Measurements from ENCODE around the gene RFT1. TPM values are rescaled to one million over a fixed set of nuclear protein-coding genes. Genes with fewer than 3 reads are reported as not detected.

Gene RFT1
- polyA plus RNA-seq, 1 donor (not counting 4 experiments of a cell fraction or from before 2014, with no cell fraction given), result 34.4 TPM

DNA sequence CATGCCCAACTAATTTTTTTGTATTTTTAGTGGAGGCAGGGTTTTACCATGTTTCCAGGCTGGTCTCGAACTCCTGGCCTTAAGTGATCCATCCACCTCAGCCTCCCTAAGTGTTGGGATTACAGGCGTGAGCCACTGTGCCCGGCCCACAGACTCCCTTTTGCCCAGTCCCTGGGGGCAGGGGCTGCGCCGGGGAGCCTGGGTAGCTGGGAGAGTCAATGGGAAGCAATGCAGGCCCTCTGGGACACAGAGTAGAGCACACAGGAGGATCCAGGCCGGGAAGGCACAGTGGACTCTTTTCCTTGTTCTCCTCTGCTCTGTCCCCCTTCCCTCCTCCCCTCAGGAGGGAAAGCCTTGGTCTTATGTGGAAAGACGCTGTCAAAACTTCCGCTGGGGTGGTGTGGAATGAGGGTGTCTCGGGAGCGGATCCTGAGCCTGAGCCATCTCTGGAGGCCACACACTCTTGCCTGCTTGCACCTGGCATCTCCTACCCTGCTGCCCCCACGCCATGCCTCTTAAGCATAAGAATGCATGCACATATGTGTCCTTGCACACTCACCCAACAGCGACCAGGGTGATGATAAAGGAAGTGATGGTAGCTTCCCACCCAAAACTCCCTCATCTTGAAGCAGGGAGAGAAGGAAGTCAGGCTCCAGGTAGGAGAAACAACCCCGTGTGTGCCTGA lies 18.9 kb upstream of the RFT1 start:
- H3K36me3 ChIP-seq (ENCODE audit: control insufficient read depth in 2 of 2, extremely low read depth in 1 of 2, insufficient read depth in 2 of 2, low read length in 2 of 2), result no peaks in the 10 kb centered on the region
- no peaks in the 10 kb centered on the region for H3K9me3 ChIP-seq (ENCODE audit: control insufficient read depth, low read depth, low read length)
- H3K4me3 ChIP-seq (ENCODE audit: control insufficient read depth in 2 of 3, extremely low read depth in 1 of 3, insufficient read depth in 2 of 3, low read depth in 1 of 3, low read length in 3 of 3), result no peak overlapping the region
- FAIRE-seq, result no peak
- no peak overlapping the region for H3K27ac ChIP-seq (ENCODE audit: control insufficient read depth, insufficient read depth, low read length)
- H3K9ac ChIP-seq (ENCODE audit: control insufficient read depth, extremely low read depth, insufficient read depth, low read length), result no peak overlapping the region
- H4K20me1 ChIP-seq (ENCODE audit: control insufficient read depth, extremely low read depth, insufficient read depth, low read length), result no peaks in the 10 kb centered on the region
- H3K9me1 ChIP-seq (ENCODE audit: control insufficient read depth, extremely low read depth, insufficient read depth, low read length), result no peaks in the 10 kb centered on the region
- H3K27me3 ChIP-seq (ENCODE audit: control insufficient read depth, extremely low read depth, insufficient read depth, low read length), result peaks cover 13% of the 10 kb centered on the region
- peaks cover 11% of the 10 kb centered on the region for H3K4me1 ChIP-seq (ENCODE audit: control insufficient read depth, extremely low read depth, insufficient read depth, low read length)
- dilution Hi-C loops (cut with MboI; ENCODE audit: extremely low pct_ligation_motif_present, low sequenced_read_pairs), result no loop called here
- H3K4me2 ChIP-seq (ENCODE audit: control insufficient read depth, extremely low read depth, insufficient read depth, low read depth, low read length), result no peak overlapping the region
- TF ChIP-seq EZH2 (IDR thresholded peaks at IDR 0.05; ENCODE audit: low read length) (no peak), CTCF (optimal IDR thresholded peaks at IDR 0.05 in 1 of 3, IDR thresholded peaks at IDR 0.05 in 1 of 3, conservative IDR thresholded peaks at IDR 0.05 in 1 of 3; ENCODE audit: extremely low read depth in 1 of 3, insufficient read depth in 2 of 3, low read length in 3 of 3) (no peak)
- no peak for DNase-seq (ENCODE audit: low read depth, low spot score)
- no peak overlapping the region for H2AFZ ChIP-seq (ENCODE audit: control insufficient read depth, low read length)
- no peaks in the 10 kb centered on the region for H3K79me2 ChIP-seq (ENCODE audit: control insufficient read depth, insufficient read depth, low read length)

DNA sequence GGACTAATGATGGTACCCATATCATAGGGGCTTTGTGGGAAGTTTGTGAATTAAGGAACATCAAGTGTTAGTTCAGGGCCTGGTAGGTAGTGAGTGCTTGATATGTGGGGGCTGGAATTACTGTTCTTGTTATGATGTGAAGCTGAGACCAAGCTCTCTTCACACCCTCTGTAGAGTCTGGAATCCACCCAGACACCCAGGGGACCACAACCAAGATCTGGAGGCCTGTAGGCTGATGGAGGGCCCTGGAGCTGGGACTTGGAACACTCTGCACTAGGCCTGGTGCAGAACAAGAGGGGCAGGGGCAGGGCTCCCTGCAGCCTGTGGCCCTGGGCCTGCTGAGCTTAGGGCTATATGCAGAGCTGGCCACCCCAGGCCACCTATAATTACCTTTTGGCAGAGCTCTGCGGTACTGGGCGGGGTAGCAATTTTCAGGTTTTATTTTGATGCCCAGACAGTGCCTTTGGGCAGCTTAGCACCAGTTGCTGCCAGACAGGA lies 17.7 kb upstream of the RFT1 start:
- Histone ChIP-seq H2AFZ (ENCODE audit: control insufficient read depth, low read length) (no peak overlapping the region), H3K9me3 (ENCODE audit: control insufficient read depth, low read depth, low read length) (no peaks in the 10 kb centered on the region), H3K4me3 (ENCODE audit: control insufficient read depth in 2 of 3, extremely low read depth in 1 of 3, insufficient read depth in 2 of 3, low read depth in 1 of 3, low read length in 3 of 3) (no peak overlapping the region), H3K4me2 (ENCODE audit: control insufficient read depth, extremely low read depth, insufficient read depth, low read depth, low read length) (no peak overlapping the region), H3K27ac (ENCODE audit: control insufficient read depth, insufficient read depth, low read length) (no peak overlapping the region), H3K27me3 (ENCODE audit: control insufficient read depth, extremely low read depth, insufficient read depth, low read length) (peaks cover 6% of the 10 kb centered on the region), H3K4me1 (ENCODE audit: control insufficient read depth, extremely low read depth, insufficient read depth, low read length) (peaks cover 9% of the 10 kb centered on the region), H3K9ac (ENCODE audit: control insufficient read depth, extremely low read depth, insufficient read depth, low read length) (no peak overlapping the region), H3K79me2 (ENCODE audit: control insufficient read depth, insufficient read depth, low read length) (no peaks in the 10 kb centered on the region), H3K36me3 (ENCODE audit: control insufficient read depth in 2 of 2, extremely low read depth in 1 of 2, insufficient read depth in 2 of 2, low read length in 2 of 2) (no peaks in the 10 kb centered on the region), H3K9me1 (ENCODE audit: control insufficient read depth, extremely low read depth, insufficient read depth, low read length) (no peaks in the 10 kb centered on the region), H4K20me1 (ENCODE audit: control insufficient read depth, extremely low read depth, insufficient read depth, low read length) (no peaks in the 10 kb centered on the region)
- dilution Hi-C loops (cut with MboI; ENCODE audit: extremely low pct_ligation_motif_present, low sequenced_read_pairs), result no loop called here
- DNase-seq (ENCODE audit: low read depth, low spot score) (no peak), FAIRE-seq (no peak)
- TF ChIP-seq CTCF (optimal IDR thresholded peaks at IDR 0.05 in 1 of 3, IDR thresholded peaks at IDR 0.05 in 1 of 3, conservative IDR thresholded peaks at IDR 0.05 in 1 of 3; ENCODE audit: extremely low read depth in 1 of 3, insufficient read depth in 2 of 3, low read length in 3 of 3) (no peak), EZH2 (IDR thresholded peaks at IDR 0.05; ENCODE audit: low read length) (no peak)

All from keratinocyte (primary cell).